Measurements from ENCODE around the gene PFKL.
A peak's percentile ranks its signal among the peaks of the same experiment; 100 is the strongest.
"Not testable (repeated sequence)": the region's sequence is repeated elsewhere in the genome, so short reads cannot be mapped to it uniquely, and the experiment has no call there.

Gene PFKL

DNA sequence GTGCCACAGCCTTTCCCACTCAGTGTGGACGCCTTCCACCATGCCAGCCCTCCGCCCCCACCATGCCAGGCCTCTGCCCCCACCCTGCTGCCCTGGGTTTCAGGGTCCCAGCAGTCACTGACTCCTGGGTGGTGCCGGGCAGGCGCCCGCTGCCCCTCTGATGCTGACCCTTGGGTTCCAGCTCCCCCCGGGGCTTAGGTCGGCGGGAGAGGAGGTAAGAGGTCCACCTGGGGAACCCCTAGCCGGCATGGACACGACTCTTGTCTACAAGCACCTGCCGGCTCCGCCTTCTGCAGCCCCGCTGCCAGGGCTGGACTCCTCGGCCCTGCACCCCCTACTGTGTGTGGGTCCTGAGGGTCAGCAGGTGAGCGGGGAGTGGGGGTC lies 7.0 kb upstream of the PFKL start:
- H3K4me3 ChIP-seq (ENCODE audit: low read depth, low read length) = no peak overlapping the region
- DNase-seq (ENCODE audit: low read depth) = no peak

GRCh38 chr21:44293551-44294231 lies 6.2 kb upstream of the PFKL start:
- no peak for DNase-seq (ENCODE audit: low read depth)
- H3K4me3 ChIP-seq (ENCODE audit: low read depth, low read length) = no peak overlapping the region

DNA sequence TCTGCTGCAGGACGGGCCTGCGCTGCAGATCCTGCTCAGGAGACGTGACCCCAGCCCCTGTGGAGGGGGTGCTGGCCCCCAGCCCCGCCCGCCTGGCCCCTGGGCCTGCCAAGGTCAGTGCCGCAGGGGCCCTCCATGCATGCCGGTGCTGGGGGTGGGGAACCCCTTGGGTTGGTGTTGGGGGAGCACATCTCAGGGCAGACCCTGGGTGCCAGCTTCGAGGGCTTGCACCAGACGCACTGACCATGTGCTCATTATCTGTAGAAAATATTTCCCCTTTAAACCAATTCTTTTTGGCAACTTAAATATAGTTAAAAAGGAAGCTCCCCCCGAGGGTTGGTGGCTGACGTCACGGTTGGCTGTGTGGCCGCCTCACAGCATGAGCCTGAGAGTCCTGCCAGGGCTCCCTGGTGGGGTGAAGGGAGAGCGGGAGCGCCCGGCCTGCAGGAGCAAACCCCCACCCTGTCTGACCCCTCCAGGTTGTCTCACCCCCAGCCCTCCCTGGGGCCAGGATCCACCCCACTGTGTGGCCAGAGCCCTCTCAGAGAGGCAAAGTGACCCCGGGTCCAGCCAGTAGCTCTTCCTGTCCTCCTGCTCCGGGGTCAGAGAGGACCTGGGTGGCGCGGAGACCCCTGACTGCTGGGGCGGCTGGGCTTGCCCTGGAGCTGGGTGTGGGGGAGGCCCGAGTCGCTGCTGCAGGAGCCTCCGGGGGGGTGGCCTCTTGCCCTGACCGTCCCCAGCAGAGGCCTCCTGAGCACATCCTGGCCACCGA lies 5.3 kb upstream of the PFKL start:
- DNase-seq (ENCODE audit: low read depth) = no peak

GRCh38 chr21:44295163-44295573 lies 4.7 kb upstream of the PFKL start:
- H3K4me3 ChIP-seq (ENCODE audit: low read depth, low read length) = no peak overlapping the region
- DNase-seq (ENCODE audit: low read depth) = no peak

More for the DNA sequence above, 5.3 kb upstream of the PFKL start:
- no peak overlapping the region for H3K4me3 ChIP-seq (ENCODE audit: low read depth, low read length)

DNA sequence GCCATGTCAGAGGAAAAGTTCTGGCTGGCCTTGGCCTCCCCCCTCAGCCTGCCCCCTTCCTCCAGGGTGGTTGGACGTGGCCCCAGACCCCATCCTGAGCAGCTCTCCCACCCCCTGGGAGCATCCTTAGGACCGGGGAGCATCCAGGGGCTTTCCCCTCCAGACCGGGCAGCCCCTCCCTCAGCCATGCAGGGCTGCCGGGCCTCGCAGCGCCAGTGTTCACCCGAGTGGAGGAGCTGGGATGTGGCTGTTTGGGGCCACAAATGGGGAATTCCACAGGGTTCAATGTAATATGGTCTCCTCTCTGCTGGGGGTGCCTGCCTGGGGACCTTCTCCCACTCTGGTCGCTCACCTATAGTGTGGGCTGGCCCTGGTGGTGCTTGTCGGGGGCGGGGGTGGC lies 4.2 kb upstream of the PFKL start:
- DNase-seq (ENCODE audit: low read depth) = no peak
- no peak overlapping the region for H3K4me3 ChIP-seq (ENCODE audit: low read depth, low read length)

DNA sequence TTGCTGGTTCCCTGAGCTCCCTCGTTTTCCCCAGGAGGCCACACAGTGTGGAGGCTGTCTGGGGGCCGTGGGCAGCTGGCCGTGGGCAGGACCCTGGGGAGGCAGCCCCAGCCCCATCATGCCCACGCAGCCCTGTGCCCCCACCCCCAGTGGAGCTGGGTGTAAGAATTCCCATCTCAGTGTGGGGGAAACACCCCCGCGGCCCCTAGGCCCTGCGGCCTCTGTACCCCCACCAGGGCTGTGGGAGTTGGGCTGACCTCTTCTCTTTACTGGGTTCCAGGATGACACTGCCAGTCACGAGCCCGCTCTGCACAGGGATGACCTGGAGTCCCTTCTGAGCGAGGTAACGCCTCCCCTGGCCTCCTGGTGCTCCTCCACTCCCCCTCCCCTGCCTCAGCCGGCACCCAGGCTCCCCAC lies 3.7 kb upstream of the PFKL start:
- no peak overlapping the region for H3K4me3 ChIP-seq (ENCODE audit: low read depth, low read length)
- DNase-seq (ENCODE audit: low read depth) = no peak

GRCh38 chr21:44296916-44297315 lies 2.9 kb upstream of the PFKL start:
- DNase-seq (ENCODE audit: low read depth) = no peak
- no peak overlapping the region for H3K4me3 ChIP-seq (ENCODE audit: low read depth, low read length)

- H3K4me3 ChIP-seq (ENCODE audit: low read depth, low read length) = no peak overlapping the region
- peak; percentile 37 for DNase-seq (ENCODE audit: low read depth)
Measured at GRCh38 chr21:44297525-44298290, 2.1 kb upstream of the PFKL start.

GRCh38 chr21:44298301-44298700 lies 1.6 kb upstream of the PFKL start:
- no peak for DNase-seq (ENCODE audit: low read depth)
- H3K4me3 ChIP-seq (ENCODE audit: low read depth, low read length) = no peak overlapping the region

GRCh38 chr21:44299085-44299457 lies 782 bp upstream of the PFKL start:
- DNase-seq (ENCODE audit: low read depth) = no peak
- H3K4me3 ChIP-seq (ENCODE audit: low read depth, low read length) = peak overlapping the region; percentile 75

DNA sequence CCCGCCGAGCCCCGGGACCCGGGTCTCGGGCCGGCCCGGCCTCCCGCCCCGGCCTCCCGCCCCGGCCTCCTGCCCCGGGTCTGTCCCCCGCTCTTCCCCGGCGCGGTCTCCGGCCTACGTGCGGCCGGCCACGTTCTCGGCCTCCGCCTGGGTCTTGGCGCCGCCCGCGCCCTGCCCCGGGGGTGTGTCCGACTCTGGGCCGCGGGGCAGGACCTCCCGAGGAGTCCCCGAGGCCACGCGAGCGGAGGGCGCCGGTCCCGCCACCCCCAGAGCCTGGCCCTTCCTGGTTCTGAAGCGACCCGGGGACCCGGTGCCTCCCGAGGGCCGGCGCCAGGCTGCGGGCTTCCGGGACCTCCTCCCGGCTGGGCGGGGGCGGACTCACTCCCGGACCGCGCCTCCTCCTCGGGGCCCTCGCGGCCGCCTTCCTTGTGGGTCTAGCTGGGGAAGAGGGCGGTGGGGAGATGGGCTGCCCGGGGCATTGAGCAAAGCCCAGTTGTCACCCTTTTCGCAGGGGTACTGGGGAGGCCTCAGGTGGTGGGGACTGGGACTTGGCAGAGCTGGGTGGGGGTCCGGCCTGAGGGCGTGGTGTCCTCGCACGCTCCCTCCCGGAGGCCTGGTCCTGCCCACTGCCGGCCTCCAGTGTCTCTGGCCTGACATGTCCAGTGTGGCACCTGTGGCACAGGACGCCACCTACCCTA lies 558 bp downstream of the PFKL start:
- DNase-seq (ENCODE audit: low read depth) = no peak
- H3K4me3 ChIP-seq (ENCODE audit: low read depth, low read length) = peak overlapping the region; percentile 75

DNA sequence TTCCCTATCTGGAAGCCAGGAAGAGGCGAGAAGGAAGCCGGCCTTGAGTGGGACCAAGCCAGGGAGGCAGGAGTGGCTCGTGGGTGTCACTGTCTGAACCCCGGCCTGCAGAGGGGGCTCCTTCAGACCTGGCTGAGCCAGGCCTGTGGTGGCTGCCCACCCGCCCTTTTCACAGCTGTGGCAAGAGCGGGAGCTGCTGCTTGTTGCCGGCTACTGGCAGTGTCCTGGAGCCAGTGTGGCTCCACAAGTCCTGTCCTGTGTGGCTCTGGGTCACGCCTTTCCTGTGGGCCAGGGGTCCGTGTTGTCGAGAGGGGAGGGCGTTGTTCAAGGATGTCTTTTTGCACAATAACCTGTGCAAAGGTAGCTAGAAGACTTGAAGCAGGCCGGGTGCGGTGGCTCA lies 1.3 kb downstream of the PFKL start:
- H3K4me3 ChIP-seq (ENCODE audit: low read depth, low read length) = peak overlapping the region; percentile 75
- no peak for DNase-seq (ENCODE audit: low read depth)

- H3K4me3 ChIP-seq (ENCODE audit: low read depth, low read length) = no peak overlapping the region
- no peak for DNase-seq (ENCODE audit: low read depth)
Measured at GRCh38 chr21:44301961-44302406, 2.1 kb downstream of the PFKL start.

GRCh38 chr21:44302573-44303401 lies 2.9 kb downstream of the PFKL start:
- not testable (repeated sequence) for DNase-seq (ENCODE audit: low read depth); H3K4me3 ChIP-seq (ENCODE audit: low read depth, low read length)

DNA sequence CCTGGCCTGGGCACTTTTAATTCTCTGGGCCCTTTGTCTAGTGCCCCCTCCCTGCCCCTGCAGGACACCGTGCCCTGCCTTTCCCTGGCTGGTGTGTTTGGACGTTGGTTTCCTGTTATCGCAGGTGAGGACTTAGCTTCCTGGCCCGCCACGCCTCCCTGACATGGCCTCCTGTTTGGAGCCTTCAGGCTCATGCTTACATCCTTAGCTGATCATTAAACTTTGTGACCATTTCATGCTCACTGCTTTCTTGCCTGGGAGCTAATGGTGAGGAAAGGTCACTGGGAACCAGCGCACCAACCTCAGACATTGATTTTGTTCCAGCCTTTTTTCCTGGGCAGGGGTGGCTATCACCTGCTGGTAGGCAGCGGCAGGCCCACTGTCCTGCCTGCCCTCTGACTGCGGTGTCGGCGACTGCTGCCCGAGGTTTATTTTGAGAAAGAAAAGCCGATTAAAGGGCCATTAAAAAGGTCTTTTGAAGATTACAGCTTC lies 3.7 kb downstream of the PFKL start:
- no peak overlapping the region for H3K4me3 ChIP-seq (ENCODE audit: low read depth, low read length)
- no peak for DNase-seq (ENCODE audit: low read depth)

DNA sequence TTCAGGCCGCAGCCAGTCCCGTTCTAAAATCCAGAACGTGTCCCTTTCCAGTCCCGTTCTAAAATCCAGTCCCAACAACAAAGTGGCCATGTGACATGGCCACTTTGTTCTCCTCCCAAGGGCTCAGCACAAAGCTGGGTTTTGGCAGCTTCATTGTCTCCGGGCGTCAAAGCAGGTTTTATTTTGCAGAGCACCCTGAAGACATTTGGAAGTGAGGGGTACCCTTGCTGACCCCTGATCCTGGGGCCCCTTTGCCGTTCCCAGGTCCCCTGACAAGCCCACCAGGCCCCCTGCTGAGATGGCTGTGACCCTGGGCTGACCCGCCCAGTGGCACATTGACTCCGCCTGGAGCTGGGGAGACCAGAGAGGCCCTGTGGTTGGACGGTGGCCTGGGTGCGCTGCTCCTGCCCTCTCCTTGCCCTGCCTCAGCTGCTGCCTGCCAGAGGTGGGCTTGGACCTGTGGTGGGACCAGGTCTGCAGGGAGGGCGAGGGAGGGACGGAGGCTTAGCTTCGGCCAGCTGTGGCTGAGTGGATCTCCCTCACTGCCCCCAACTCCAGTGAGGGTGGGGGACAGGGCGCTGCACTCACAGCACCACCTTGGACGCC lies 4.3 kb downstream of the PFKL start:
- no peak for DNase-seq (ENCODE audit: low read depth)
- no peak overlapping the region for H3K4me3 ChIP-seq (ENCODE audit: low read depth, low read length)

GRCh38 chr21:44304877-44305293 lies 5.0 kb downstream of the PFKL start:
- H3K4me3 ChIP-seq (ENCODE audit: low read depth, low read length) = no peak overlapping the region
- DNase-seq (ENCODE audit: low read depth) = no peak

- no peak overlapping the region for H3K4me3 ChIP-seq (ENCODE audit: low read depth, low read length)
- no peak for DNase-seq (ENCODE audit: low read depth)
Measured at GRCh38 chr21:44305691-44306090, 5.8 kb downstream of the PFKL start.
